ENCODE data around the gene BTF3. TPM values are rescaled to one million over a fixed set of nuclear protein-coding genes. Genes with fewer than 3 reads are reported as not detected.
A peak's percentile ranks its signal among the peaks of the same experiment; 100 is the strongest.

The BTF3 gene
- total RNA-seq, 1 experiment from 2014 or later: 647 TPM

GRCh38 chr5:73501406-73501805, 3.2 kb downstream of the BTF3 start:
- no peak for TF ChIP-seq REST (IDR thresholded peaks at IDR 0.05; ENCODE audit: insufficient read depth in 1 of 2, low read depth in 2 of 2, low read length in 1 of 2)
- no peak for TF ChIP-seq POLR2AphosphoS5 (IDR thresholded peaks at IDR 0.05; ENCODE audit: low read depth, low read length)
- no peak for TF ChIP-seq TCF7L2 (IDR thresholded peaks at IDR 0.05; ENCODE audit: low read depth, low read length)
- no peak for TF ChIP-seq CTCF (IDR thresholded peaks at IDR 0.05)
- no peak for TF ChIP-seq SIN3A (IDR thresholded peaks at IDR 0.05; ENCODE audit: borderline replicate concordance, insufficient read depth, low read depth, low read length)
- ChIA-PET CTCF (no interaction called here), POLR2A (interaction anchor here (0.7 kb wide), 1 partner anchor 192 kb away, joined by 9 read pairs; no protein-coding TSS in a partner anchor)
- Histone ChIP-seq H3K4me3 (ENCODE audit: low read depth in 2 of 2, low read length in 2 of 2) (no peak overlapping the region), H3K27ac (ENCODE audit: low read length) (no peak overlapping the region), H3K27me3 (ENCODE audit: control insufficient read depth, insufficient read depth, low read length) (no peaks in the 10 kb centered on the region), H3K9me3 (ENCODE audit: control insufficient read depth, insufficient read depth, low read depth, low read length) (no peaks in the 10 kb centered on the region), H3K36me3 (ENCODE audit: control insufficient read depth, insufficient read depth, low read length) (peaks cover 70% of the 10 kb centered on the region), H3K4me1 (ENCODE audit: control insufficient read depth, insufficient read depth, low read length) (peaks cover 24% of the 10 kb centered on the region)
- ATAC-seq (no peak), DNase-seq (ENCODE audit: low read depth, low spot score) (no peak)
- no TSS peak for BruUV-seq (replicated peaks)
- intact Hi-C loops (cut with micrococcal nuclease; ENCODE audit: unreplicated experiment) (no loop called here), in situ Hi-C loops (cut with HindIII; ENCODE audit: low pct_unique_long_range_greater_than_20kb, low sequenced_read_pairs) (no loop called here)

DNA sequence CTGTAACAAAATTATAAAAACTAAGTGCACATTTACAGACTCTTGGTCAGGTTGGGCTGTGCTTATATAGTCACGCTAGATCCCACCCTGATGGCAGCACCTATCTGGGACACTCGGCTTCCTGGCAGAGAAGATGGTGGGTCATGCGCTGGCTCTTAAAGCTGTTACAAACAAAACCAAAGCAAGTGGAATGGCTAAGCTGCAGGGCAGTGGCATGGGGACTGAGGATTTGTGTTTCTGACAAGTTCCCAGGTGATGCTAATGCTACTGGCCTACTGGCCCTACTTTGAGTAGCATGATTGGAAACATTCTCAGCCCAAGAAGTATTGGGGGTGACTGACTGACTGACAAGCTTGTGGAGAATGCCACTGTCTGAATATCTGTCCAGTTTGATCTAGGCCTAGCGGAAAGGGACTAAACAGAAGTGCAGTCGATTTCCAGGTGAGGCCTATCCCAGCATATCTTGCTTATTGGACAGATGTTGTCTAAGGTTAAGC, 8.3 kb downstream of the BTF3 start:
- no peak overlapping the region for H3K4me3 ChIP-seq (ENCODE audit: low read depth in 2 of 2, low read length in 2 of 2)
- ChIA-PET POLR2A (interaction anchor here (0.5 kb wide), 1 partner anchor 15 kb away, joined by 3 read pairs; no protein-coding TSS in a partner anchor), CTCF (no interaction called here)
- H3K9me3 ChIP-seq (ENCODE audit: control insufficient read depth, insufficient read depth, low read depth, low read length): no peaks in the 10 kb centered on the region
- TF ChIP-seq CTCF (IDR thresholded peaks at IDR 0.05) (no peak), SIN3A (IDR thresholded peaks at IDR 0.05; ENCODE audit: borderline replicate concordance, insufficient read depth, low read depth, low read length) (0 out of 2 replicates have a peak, but pooled peaks have one; percentile 30), POLR2AphosphoS5 (IDR thresholded peaks at IDR 0.05; ENCODE audit: low read depth, low read length) (peak; percentile 64), TCF7L2 (IDR thresholded peaks at IDR 0.05; ENCODE audit: low read depth, low read length) (no peak), REST (IDR thresholded peaks at IDR 0.05; ENCODE audit: insufficient read depth in 1 of 2, low read depth in 2 of 2, low read length in 1 of 2) (no peak)
- DNase-seq (ENCODE audit: low read depth, low spot score) (no peak), ATAC-seq (peak; percentile 56)
- H3K27ac ChIP-seq (ENCODE audit: low read length): no peak overlapping the region
- H3K36me3 ChIP-seq (ENCODE audit: control insufficient read depth, insufficient read depth, low read length): peaks cover 45% of the 10 kb centered on the region
- intact Hi-C loops (cut with micrococcal nuclease; ENCODE audit: unreplicated experiment): no loop called here
- in situ Hi-C loops (cut with HindIII; ENCODE audit: low pct_unique_long_range_greater_than_20kb, low sequenced_read_pairs): no loop called here
- H3K4me1 ChIP-seq (ENCODE audit: control insufficient read depth, insufficient read depth, low read length): no peaks in the 10 kb centered on the region; the same call in 1 of the 2 replicates
- BruUV-seq (replicated peaks): no TSS peak
- H3K27me3 ChIP-seq (ENCODE audit: control insufficient read depth, insufficient read depth, low read length): no peaks in the 10 kb centered on the region

All from Panc1 (cell line).